K562 (cell line): ENCODE results near the gene ADCY4. TPM values are rescaled to one million over a fixed set of nuclear protein-coding genes. Genes with fewer than 3 reads are reported as not detected.
A peak's percentile ranks its signal among the peaks of the same experiment; 100 is the strongest.

Experiments used
- BMI1 ChIP-seq: fragments of 150-350 bp; IDR thresholded peaks from 2 replicates; pipeline ENCODE4 v1.6.1; 2014; ENCODE audit warnings: low read length
- ELF2 ChIP-seq: fragments of 250-450 bp; sonication (Bioruptor Pico); IDR thresholded peaks from 2 replicates; pipeline ENCODE4 v1.5.0; 2021; ENCODE audit warnings: mild to moderate bottlenecking
- ESRRA ChIP-seq: fragments of 450-650 bp; IDR thresholded peaks from 2 replicates; pipeline ENCODE4 v1.6.1; 2014; ENCODE audit warnings: low read depth, mild to moderate bottlenecking, moderate library complexity, borderline replicate concordance
- ETV5 ChIP-seq: sonication (generic); formaldehyde crosslinking; IDR thresholded peaks from 2 replicates; pipeline ENCODE4 v1.4.0; 2020; ENCODE audit warnings: low read depth, mild to moderate bottlenecking, missing genetic modification reagents
- GATAD2A ChIP-seq: fragments of 450-650 bp; IDR thresholded peaks from 2 replicates; pipeline ENCODE4 v1.6.1; 2017
- HDAC3 ChIP-seq: fragments of 450-650 bp; IDR thresholded peaks from 2 replicates; pipeline ENCODE4 v1.6.1; 2018; ENCODE audit warnings: borderline replicate concordance, mild to moderate bottlenecking, moderate library complexity; ENCODE audit not compliant: partially characterized antibody
- HNRNPLL ChIP-seq: fragments of 200-400 bp; formaldehyde crosslinking; IDR thresholded peaks from 2 replicates; pipeline ENCODE4 v1.6.1; 2017; ENCODE audit warnings: low read length, low read depth, mild to moderate bottlenecking; ENCODE audit not compliant: poor library complexity, severe bottlenecking
- HSF4 ChIP-seq: fragments of 250-450 bp; sonication (Bioruptor Pico); IDR thresholded peaks from 2 replicates; pipeline ENCODE4 v2.1.2; 2022; ENCODE audit warnings: mild to moderate bottlenecking, moderate library complexity, borderline replicate concordance
- ILF3 ChIP-seq: fragments of 450-650 bp; IDR thresholded peaks from 2 replicates; pipeline ENCODE4 v1.6.1; 2018; ENCODE audit warnings: antibody characterized with exemption, mild to moderate bottlenecking, moderate library complexity, borderline replicate concordance
- JUND ChIP-seq, 2 experiments: IDR thresholded peaks; 2 replicates in 1 of 2; 3 replicates in 1 of 2; pipeline ENCODE4 v1.6.1; 2011; ENCODE audit warnings: borderline replicate concordance in 2 of 2, low read depth in 2 of 2, low read length in 2 of 2, improper control_type of control experiment in 1 of 2, missing biosample characterization in 1 of 2, missing genetic modification characterization in 1 of 2, missing genetic modification reagents in 1 of 2
- KDM2B ChIP-seq: fragments of 250-450 bp; sonication (Bioruptor Pico); IDR thresholded peaks from 2 replicates; pipeline ENCODE4 v1.8.0; 2021; ENCODE audit warnings: mild to moderate bottlenecking, moderate library complexity
- NR1H2 ChIP-seq: sonication (generic); formaldehyde crosslinking; IDR thresholded peaks from 2 replicates; pipeline ENCODE4 v1.4.0; 2020; ENCODE audit warnings: mild to moderate bottlenecking, missing genetic modification reagents
- NR3C1 ChIP-seq: sonication (generic); formaldehyde crosslinking; IDR thresholded peaks from 2 replicates; pipeline ENCODE4 v1.8.1; 2022; ENCODE audit warnings: missing genetic modification reagents
- OTX1 ChIP-seq: fragments of 450-650 bp; formaldehyde crosslinking; IDR thresholded peaks from 2 replicates; pipeline ENCODE4 v1.4.0; 2022; ENCODE audit warnings: mild to moderate bottlenecking
- POLR2H ChIP-seq: IDR thresholded peaks from 2 replicates; pipeline ENCODE4 v1.6.1; 2016; ENCODE audit warnings: missing genetic modification characterization, low read depth, mild to moderate bottlenecking, control low read depth, missing compliant biosample characterization, moderate library complexity
- PPARD ChIP-seq: fragments of 250-450 bp; sonication (Bioruptor Pico); IDR thresholded peaks from 2 replicates; pipeline ENCODE4 v1.8.0; 2022; ENCODE audit warnings: inconsistent platforms, mild to moderate bottlenecking, moderate library complexity
- RHOXF2B ChIP-seq: fragments of 250-450 bp; sonication (Bioruptor Pico); conservative IDR thresholded peaks from 2 replicates; pipeline ENCODE4 v1.5.1; 2021
- U2AF1 ChIP-seq: fragments of 200-400 bp; formaldehyde crosslinking; optimal IDR thresholded peaks from 2 replicates; pipeline ENCODE3; 2017; ENCODE audit warnings: mild to moderate bottlenecking, low read depth, low read length, moderate library complexity
- XRCC4 ChIP-seq: IDR thresholded peaks from one replicate; pipeline ENCODE4 v1.6.1; 2011; ENCODE audit not compliant: insufficient read depth, insufficient read length; ENCODE audit errors: extremely low read depth
- ZC3H11A ChIP-seq: IDR thresholded peaks from 2 replicates; pipeline ENCODE4 v1.6.1; 2012; ENCODE audit warnings: low read depth, low read length, improper control_type of control experiment
- ZNF436 ChIP-seq: fragments of 250-450, 450-650 bp; sonication (Bioruptor Pico); formaldehyde crosslinking; IDR thresholded peaks from 2 replicates; pipeline ENCODE4 v1.7.0; 2020; ENCODE audit warnings: mild to moderate bottlenecking
- ZNF778 ChIP-seq: fragments of 450-650 bp; formaldehyde crosslinking; IDR thresholded peaks from 2 replicates; pipeline ENCODE4 v1.4.0; 2020; ENCODE audit warnings: mild to moderate bottlenecking, moderate library complexity
- ZSCAN29 ChIP-seq: fragments of 450-650 bp; IDR thresholded peaks from 2 replicates; pipeline ENCODE4 v1.6.1; 2017
- polyA plus RNA-seq, 8 experiments: library from polyadenylated mRNA; depleted of rRNA in 4 of 8; stranded (reverse) in 5 of 8; unstranded in 3 of 8; fragments of >200 nt; fragmentation: Nextera tagmentation in 2 of 8; fragmentation: Illumina TruSeq in 1 of 8; extraction: Ambion mirVana in 2 of 8; extraction: Trizol in 1 of 8; gene quantifications; 2 replicates each; pipeline versions ENCODE4 v1.2.1 to v1.2.3, GENCODE V29; 2011 to 2014; ENCODE audit warnings: inconsistent platforms in 1 of 8, missing spikeins in 1 of 8
- total RNA-seq, 7 experiments: library from RNA; depleted of rRNA in 6 of 7; stranded (reverse); fragments of >200 nt in 6 of 7; fragmentation: Illumina TruSeq in 2 of 7; extraction: Trizol in 2 of 7; gene quantifications; 2 replicates each; pipeline versions ENCODE4 v1.2.1 to v1.2.3, GENCODE V29; 2011 to 2021; ENCODE audit warnings: low replicate concordance in 1 of 7
- TF ChIP-seq, protein P1 (sequence below): fragments of 450-650 bp; IDR thresholded peaks from 2 replicates; pipeline ENCODE4 v1.7.0; 2016; ENCODE audit warnings: borderline replicate concordance
- TF ChIP-seq, protein P2 (sequence below): fragments of 450-650 bp; IDR thresholded peaks from 2 replicates; pipeline ENCODE4 v1.6.1; 2018; ENCODE audit not compliant: partially characterized antibody

ADCY4 gene
- total and polyA plus RNA-seq, 9 of the 15 experiments (the other 6 are each of a cell fraction or from before 2014, with no cell fraction given) = 0.04 to 0.31 (median 0.15) TPM; not detected in 2

DNA sequence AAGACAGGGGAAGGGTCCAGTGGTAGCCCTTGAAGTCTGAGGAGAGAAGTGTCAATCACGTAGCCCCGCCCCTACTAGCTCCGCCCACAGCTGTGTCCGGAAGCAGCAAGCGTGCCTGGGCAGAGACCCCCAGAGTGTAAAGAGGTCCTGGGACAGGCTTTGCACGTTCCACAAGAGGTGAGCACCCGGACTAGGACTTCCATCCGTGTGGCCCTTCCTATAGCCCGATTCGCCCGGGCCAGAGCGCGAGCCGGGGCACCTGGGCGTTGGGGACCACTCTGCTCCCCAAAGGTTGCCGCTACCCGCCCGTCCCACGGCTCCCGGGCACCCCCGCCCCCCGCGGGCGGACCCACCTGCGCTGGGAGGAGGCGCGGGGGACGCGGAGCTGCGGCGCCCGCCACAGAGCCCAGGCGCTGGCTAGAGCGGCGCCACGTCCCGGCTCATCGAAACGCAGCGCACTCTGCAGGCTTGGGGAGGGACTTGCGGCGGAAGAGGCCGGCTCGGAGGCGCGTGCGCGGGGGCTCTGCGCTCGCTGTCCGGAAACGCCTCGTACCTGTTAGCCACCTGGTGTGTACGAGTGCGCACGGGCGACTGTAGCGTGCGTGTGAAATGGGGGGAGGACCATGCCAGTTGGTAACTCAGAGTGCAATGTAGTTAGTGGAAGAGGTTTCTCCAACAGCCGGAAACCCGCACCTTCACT lies 63.6 kb downstream of the ADCY4 start, which contains the start of gene RABGGTA (continued):
- no peak for TF ChIP-seq NR3C1 (CRISPR knock-in tag)
- TF ChIP-seq JUND (IDR thresholded peaks at IDR 0.05; ENCODE audit: borderline replicate concordance, low read depth, low read length) = peak; percentile 63; the same call in 1 of the 2 replicates
- no peak; the same call in 2 of the 3 replicates for TF ChIP-seq JUND (tag; IDR thresholded peaks at IDR 0.05; ENCODE audit: borderline replicate concordance, low read depth, low read length)
- no peak for TF ChIP-seq ZNF436 (CRISPR knock-in tag)
- no peak for TF ChIP-seq OTX1 (CRISPR knock-in tag)
- no peak for TF ChIP-seq ZNF778 (CRISPR knock-in tag)
- TF ChIP-seq ELF2 = 0 out of 2 replicates have a peak, but pooled peaks have one; percentile 50
- TF ChIP-seq POLR2H (tag) = no peak; the same call in none of the 2 replicates
- TF ChIP-seq ILF3 = no peak; the same call in 1 of the 2 replicates
- no peak for TF ChIP-seq ZC3H11A
- peak; percentile 83 for TF ChIP-seq ETV5 (CRISPR knock-in tag)
- no peak for TF ChIP-seq BMI1
- TF ChIP-seq HSF4 (CRISPR knock-in tag) = no peak
- no peak for TF ChIP-seq ZSCAN29
- TF ChIP-seq KDM2B = no peak
- no peak for TF ChIP-seq PPARD (CRISPR knock-in tag)
- no peak for TF ChIP-seq GATAD2A
- TF ChIP-seq, protein P1, sequence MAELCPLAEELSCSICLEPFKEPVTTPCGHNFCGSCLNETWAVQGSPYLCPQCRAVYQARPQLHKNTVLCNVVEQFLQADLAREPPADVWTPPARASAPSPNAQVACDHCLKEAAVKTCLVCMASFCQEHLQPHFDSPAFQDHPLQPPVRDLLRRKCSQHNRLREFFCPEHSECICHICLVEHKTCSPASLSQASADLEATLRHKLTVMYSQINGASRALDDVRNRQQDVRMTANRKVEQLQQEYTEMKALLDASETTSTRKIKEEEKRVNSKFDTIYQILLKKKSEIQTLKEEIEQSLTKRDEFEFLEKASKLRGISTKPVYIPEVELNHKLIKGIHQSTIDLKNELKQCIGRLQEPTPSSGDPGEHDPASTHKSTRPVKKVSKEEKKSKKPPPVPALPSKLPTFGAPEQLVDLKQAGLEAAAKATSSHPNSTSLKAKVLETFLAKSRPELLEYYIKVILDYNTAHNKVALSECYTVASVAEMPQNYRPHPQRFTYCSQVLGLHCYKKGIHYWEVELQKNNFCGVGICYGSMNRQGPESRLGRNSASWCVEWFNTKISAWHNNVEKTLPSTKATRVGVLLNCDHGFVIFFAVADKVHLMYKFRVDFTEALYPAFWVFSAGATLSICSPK = no peak
- peak; percentile 91 for TF ChIP-seq U2AF1
- TF ChIP-seq RHOXF2B = no peak
- peak; percentile 58; the same call in 1 of the 2 replicates for TF ChIP-seq ESRRA
- peak; percentile 49 for TF ChIP-seq HNRNPLL
- TF ChIP-seq, protein P2, sequence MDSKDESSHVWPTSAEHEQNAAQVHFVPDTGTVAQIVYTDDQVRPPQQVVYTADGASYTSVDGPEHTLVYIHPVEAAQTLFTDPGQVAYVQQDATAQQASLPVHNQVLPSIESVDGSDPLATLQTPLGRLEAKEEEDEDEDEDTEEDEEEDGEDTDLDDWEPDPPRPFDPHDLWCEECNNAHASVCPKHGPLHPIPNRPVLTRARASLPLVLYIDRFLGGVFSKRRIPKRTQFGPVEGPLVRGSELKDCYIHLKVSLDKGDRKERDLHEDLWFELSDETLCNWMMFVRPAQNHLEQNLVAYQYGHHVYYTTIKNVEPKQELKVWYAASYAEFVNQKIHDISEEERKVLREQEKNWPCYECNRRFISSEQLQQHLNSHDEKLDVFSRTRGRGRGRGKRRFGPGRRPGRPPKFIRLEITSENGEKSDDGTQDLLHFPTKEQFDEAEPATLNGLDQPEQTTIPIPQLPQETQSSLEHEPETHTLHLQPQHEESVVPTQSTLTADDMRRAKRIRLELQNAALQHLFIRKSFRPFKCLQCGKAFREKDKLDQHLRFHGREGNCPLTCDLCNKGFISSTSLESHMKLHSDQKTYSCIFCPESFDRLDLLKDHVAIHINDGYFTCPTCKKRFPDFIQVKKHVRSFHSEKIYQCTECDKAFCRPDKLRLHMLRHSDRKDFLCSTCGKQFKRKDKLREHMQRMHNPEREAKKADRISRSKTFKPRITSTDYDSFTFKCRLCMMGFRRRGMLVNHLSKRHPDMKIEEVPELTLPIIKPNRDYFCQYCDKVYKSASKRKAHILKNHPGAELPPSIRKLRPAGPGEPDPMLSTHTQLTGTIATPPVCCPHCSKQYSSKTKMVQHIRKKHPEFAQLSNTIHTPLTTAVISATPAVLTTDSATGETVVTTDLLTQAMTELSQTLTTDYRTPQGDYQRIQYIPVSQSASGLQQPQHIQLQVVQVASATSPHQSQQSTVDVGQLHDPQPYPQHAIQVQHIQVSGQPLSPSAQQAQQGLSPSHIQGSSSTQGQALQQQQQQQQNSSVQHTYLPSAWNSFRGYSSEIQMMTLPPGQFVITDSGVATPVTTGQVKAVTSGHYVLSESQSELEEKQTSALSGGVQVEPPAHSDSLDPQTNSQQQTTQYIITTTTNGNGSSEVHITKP = no peak
- TF ChIP-seq HDAC3 = no peak
- TF ChIP-seq NR1H2 (CRISPR knock-in tag) = no peak
- no peak for TF ChIP-seq XRCC4
